NCI-H1105 (cell line): ENCODE measurements around the gene SERPINB11.
A peak's percentile ranks its signal among the peaks of the same experiment; 100 is the strongest.
"Not testable (repeated sequence)": the region's sequence is repeated elsewhere in the genome, so short reads cannot be mapped to it uniquely, and the experiment has no call there.

Experiments used
- DNase-seq: peaks from one replicate; lab custom pipeline; 2025; lab: John Stamatoyannopoulos, UW

Gene SERPINB11

GRCh38 chr18:63702660-63703059 is at the start of gene SERPINB11:
Gene SERPINB11, plus strand, starts transcription at chr18:63702960. Its CDS starts 7,234 bp downstream, at chr18:63710194.
- no peak for DNase-seq

- not testable (repeated sequence) for DNase-seq
Observed at GRCh38 chr18:63658920-63659319, 43.8 kb upstream of the SERPINB11 start.

GRCh38 chr18:63661750-63662149 is 41.0 kb upstream of the SERPINB11 start, which contains the start of gene SERPINB3:
Gene SERPINB3, minus strand, starts transcription at chr18:63661893. Its CDS starts 677 bp downstream, at chr18:63661216.
- DNase-seq, result not testable (repeated sequence)

- no peak for DNase-seq
Observed at GRCh38 chr18:63664571-63664970, 38.2 kb upstream of the SERPINB11 start.

GRCh38 chr18:63676526-63677323 is 26.0 kb upstream of the SERPINB11 start:
- DNase-seq, result peak; percentile 31

- no peak for DNase-seq
Observed at GRCh38 chr18:63677500-63678225, 25.1 kb upstream of the SERPINB11 start.

GRCh38 chr18:63679820-63680606 is 22.7 kb upstream of the SERPINB11 start:
- DNase-seq, result no peak

GRCh38 chr18:63681449-63682340 is 21.1 kb upstream of the SERPINB11 start:
- DNase-seq, result peak; percentile 15

GRCh38 chr18:63683152-63683551 is 19.6 kb upstream of the SERPINB11 start:
- no peak for DNase-seq

GRCh38 chr18:63683890-63684289 is 18.9 kb upstream of the SERPINB11 start:
- DNase-seq, result no peak

GRCh38 chr18:63684718-63685117 is 18.0 kb upstream of the SERPINB11 start:
- DNase-seq, result no peak

- DNase-seq, result no peak
Observed at GRCh38 chr18:63686871-63687270, 15.9 kb upstream of the SERPINB11 start.

- DNase-seq, result no peak
Observed at GRCh38 chr18:63689064-63689463, 13.7 kb upstream of the SERPINB11 start.

GRCh38 chr18:63697097-63697660 is 5.6 kb upstream of the SERPINB11 start:
- DNase-seq, result no peak

GRCh38 chr18:63700501-63700900 is 2.3 kb upstream of the SERPINB11 start:
- no peak for DNase-seq

GRCh38 chr18:63701952-63702351 is 808 bp upstream of the SERPINB11 start:
- no peak for DNase-seq

- no peak for DNase-seq
Observed at GRCh38 chr18:63705401-63705800, 2.6 kb downstream of the SERPINB11 start.

GRCh38 chr18:63707816-63708215 is 5.1 kb downstream of the SERPINB11 start:
- no peak for DNase-seq

- DNase-seq, result no peak
Observed at GRCh38 chr18:63708650-63709049, 5.9 kb downstream of the SERPINB11 start.

- DNase-seq, result peak; percentile 29
Observed at GRCh38 chr18:63725682-63726480, 23.1 kb downstream of the SERPINB11 start.
